ENCODE measurements around the gene ERC2.

The ERC2 gene

DNA sequence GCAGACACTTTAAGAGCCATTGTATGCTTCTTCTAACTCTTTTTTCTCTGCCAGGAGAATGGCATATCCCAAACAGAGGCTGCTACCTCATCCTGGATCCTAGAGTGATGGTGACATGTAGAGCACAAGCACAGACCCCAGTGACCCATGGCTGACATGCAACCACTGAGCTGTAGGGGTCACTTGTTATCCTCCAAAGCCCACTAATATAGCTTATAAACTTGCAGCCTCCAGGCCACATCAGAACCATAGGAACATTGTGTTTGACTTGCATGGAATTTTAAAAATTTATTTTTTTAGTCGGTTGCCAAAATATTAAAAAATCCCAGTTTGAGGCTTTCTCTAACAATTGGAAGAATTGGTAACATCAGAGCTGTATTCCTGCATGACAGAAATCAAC, 698.2 kb downstream of the ERC2 start:
- DNase-seq, result no peak

DNA sequence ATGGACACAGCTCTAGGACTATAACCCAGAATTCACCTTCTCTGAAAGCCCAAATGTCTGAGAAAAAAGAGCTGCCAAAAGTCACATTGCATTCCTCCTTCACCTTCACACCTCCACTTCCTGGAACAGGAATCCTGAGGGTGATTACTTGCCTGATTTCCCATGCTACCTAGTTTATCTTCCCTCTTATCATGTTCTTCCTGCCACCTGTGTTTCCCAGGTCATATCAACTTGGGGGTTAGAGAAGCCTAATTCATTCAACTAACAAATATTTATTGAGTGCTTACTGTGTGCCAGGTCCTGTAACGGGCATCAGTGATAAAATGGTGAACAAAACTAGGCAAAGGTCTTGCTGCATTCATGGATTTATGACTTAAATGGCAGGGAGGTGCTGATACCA, 701.5 kb downstream of the ERC2 start:
- DNase-seq, result no peak

DNA sequence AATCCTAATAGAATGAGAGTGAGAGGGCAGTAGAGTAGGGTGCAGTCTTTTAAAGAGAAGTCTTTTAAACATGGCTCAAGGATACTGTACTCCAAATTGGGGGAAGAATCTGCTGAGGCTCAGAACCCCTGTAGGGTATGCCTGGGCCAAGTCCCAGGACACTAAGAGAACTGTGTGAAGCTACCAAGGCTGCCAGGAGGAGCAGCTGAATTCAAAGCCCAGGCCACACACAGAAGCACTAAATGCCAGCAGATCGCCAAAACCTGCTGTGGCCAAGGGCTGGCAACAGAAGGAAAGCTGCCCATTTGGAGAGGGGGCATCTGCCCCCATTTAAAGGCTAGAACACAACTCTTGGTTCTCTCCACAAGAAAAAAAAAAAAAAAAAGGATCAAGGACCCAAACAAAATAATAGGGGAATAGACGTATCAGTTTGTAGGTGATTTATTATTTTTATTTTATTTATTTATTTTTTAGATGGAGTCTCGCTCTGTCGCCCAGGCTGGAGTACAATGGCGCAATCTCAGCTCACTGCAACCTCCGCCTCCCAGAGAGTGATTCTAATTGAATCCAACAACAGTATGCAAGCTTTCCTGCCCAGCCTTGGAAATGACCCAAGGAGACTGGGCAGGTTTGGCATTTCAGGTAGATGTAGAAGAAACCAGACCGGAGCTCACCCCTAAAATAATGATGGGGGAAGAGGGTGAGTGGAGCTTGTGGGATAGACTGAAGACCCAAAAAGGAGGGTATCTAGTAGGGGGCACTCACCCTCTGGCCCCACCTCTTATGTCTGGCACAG, 702.2 kb downstream of the ERC2 start:
- DNase-seq, result no peak

DNA sequence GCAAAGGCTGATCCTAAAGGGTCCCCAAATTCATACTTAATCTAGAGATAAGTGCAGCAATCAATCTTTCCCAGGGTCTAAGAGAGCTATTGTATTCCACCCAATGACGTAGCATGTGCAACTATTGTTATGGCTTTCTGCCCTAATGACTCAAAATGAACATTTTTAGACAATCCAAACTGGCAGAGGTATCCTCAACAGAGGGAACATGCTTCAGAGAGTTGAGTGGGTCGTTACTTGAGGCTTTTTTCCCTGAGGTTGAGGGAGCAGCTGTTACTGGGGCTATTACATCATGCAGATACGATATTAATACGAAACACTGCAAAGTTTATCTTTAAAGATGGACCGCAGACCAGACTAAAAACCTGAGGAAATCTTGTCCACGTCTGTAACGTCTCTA, 702.9 kb downstream of the ERC2 start:
- DNase-seq, result no peak

DNA sequence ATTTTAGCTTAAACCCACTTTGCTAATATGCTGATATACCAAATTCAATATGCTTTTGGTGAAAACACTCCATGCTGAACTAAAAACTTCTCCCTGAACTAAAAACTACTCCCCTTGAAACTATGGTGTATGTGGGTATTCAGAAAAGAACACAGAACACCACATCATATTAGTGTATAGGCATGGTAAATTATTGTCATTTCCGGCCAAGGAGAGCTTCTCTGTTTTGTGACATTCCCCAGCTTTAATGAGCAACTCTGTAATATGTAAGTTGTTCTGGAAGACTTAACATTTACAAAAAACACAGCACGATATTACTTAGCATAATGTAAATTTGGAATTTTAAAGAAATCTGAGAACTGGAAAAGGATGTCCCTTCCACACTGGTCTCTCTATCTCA, 711.3 kb downstream of the ERC2 start:
- no peak for DNase-seq

DNA sequence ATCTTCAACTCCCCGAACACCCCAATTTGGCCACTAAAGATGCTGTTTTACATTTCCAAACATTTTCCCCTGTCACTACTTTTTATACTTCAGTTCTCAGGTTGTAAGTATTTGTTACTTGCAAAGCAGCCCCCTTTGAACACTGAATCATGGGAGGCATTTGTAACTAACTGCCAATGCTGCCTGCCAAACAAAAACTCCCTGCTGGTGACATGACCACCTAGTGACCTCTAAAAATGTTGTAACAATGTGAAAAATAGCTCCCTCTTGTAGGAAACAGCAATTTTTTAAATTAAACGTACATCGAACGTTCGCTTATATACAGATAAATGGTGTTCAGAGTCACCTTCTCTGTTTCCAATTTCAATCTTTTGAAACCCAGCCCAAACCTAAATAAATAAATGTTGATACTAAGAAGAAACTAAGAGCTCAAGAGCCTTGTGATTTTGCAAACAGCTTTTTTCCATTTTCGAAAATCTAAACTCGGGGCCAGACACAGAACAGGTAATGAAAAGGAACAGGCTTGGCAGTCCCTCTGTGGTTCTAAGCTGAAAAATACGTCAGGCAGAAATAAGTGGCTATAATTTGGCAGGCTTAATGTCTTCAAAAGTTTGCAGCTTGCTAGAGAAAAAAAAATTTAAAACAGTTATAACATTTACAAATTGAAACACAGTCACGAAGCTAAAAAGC, 712.6 kb downstream of the ERC2 start:
- no peak for DNase-seq

DNA sequence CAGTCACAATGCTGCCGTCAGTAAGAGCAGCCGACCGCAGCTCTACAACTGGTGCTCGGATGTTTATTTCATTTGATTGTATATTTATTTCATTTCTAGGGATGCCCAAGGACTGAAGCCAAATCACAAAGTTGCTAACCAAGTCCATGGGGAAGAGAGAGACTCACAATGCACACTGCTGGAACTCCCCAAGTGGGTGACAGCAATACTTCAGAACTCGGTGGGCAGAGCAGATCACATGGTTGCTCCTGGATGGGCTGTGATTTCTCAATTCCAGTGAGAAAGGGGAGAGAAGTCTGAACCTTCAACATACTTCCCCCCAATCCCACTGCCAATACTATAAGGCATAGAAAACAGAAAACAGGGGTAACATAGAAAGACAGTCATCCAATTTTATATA, 715.4 kb downstream of the ERC2 start:
- DNase-seq, result no peak

DNA sequence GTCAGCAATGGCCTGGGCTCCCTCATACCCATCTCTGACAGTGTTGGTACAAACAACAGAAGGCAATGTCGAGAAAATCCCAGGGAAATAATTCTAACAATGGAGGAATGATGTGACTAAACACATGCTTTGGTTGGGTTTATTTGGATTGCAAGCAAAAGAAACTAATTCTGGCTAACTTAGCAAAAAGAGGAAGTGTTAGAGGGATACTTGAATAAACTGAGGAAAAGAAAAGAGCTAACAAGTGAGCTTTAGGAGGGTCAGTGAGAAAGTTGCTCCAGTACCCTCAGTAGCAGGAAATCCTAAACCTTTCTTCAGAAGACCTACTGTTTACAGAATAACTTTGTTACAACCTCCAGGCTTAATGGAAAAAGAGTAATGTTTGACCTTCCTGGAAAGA, 716.5 kb downstream of the ERC2 start:
- no peak for DNase-seq

DNA sequence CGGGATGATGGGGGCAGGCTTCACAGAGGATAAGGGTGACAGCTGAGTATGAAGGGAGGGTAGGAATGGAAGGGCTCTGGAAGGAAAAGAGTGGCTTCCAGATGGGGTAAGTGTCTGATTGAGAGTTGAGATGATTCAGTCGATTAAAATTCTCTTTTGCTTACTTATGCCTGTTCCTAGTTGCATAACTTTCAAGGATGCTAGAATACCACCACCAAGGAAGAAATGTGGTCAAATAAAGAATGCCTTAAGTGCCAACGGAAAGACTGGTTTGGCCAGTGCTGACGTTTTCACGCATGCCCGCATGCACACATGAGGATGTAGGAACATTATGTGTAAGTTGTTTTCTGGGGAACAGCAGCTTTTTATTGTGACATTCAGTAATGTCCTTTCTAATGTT, 717.7 kb downstream of the ERC2 start:
- DNase-seq, result no peak

DNA sequence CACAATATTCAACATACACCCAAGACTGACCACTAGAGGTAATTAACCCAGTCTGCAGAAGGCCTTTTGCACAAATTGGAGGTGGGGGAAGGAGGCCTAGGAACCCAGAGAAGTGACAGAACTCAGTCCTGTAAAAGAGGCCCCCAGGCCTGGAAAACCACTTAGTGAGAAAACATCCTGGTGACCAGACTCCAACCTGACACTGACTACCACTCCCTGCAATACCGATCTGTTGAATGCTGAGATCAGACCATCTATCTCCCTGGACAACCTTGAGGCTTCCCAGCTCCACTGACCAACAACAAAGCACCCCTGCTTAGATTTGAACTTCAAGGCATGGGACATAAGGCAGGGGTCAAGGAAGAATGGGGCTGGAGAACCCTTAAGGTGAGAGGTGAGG, 719.2 kb downstream of the ERC2 start:
- DNase-seq, result no peak

DNA sequence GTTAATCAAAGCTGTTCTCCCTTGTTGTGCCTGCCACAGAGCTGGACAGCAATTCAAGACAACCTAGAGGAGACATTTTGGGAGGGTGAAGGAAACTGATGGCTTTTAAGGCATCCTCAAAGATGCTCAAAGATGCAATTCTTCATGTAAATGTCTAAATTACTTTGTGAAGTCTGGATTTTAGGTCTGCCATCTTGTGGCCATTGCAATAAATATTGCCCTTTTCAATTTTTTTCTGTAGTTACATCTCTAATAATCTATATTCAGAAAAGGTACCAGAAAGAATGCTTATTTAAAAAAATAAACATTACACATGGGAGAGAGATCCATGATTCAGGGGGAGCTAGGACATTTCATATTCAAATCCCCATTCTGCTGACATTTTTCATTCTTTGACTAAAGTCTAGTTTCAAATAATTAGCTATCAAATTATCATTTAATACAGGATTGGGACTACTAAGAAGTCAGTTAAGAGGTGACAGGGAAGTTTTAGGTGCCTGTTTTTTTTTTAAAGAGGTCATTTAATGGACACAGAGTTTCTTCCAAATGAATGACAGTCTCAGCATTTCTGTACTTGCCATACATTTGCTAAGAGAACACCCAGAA, 721.4 kb downstream of the ERC2 start:
- DNase-seq, result no peak

DNA sequence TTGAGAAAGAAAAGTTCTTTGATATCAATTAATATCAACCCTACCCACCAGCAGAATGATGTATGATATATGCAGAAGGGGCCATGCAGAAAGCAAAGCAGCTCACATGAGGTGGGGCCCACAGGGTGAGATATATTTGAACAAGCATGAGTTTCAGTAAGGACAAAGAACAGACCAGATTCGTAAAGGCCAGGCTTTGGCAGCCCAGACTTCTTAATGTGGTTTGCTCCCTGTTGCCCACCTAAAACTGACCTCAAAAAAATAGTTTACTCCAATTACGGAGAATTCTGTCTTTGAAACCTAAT, 725.5 kb downstream of the ERC2 start:
- no peak for DNase-seq

DNA sequence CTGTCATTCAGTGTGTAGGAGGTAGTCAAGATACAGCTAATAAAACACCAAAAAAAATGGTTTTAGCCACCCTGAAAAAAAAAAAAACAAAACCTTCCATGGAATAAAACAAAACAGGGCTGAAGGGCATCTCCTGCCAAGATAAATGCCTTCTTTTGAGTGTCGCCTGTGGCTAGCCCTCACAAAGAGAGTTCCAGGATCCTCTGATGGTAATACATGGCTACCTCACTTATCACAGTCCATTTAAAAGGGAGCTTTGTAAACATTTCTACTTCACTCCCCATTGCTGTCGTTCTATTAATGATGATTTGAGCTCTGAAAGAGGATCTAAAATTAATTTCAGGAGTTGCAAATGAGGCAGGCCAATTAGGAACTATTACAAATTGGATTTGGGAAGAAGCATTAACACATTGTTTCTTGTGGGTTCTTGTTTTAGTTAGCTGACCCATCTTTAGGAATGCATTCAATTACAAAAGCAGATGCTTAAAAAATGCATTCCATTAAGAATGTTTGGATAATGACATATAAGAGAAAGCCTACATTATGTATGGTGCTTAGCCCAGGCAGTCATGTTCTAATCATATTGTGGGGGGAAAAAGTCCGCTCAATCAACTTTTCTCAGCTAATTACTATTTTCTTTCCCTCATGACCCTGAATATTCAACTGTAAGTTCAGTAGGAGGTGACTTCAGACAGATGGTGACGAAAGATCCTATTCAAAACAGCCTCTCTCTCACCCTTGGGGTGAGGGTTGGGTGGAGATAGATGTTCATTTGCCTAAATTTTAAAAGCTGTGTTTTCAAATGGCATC, 726.0 kb downstream of the ERC2 start:
- no peak for DNase-seq

DNA sequence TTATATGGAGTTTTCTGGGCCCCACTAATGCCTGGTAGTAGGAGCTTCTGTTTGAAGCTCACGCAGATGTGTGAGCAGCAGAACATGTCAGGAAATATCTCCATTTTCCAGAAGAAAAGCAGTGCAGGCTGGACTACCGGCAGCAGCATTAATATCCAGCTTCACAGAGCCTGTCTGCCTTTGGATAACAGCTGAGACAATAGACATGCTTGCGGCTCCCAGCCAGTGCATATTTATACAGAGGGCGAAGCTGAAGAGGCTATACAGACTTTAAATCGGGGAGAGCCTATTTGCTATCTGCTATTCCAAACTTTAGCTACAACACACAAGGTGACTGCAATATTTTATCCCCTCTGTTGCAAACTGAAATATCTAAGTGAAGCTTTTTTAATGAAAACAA, 731.1 kb downstream of the ERC2 start:
- DNase-seq, result no peak

DNA sequence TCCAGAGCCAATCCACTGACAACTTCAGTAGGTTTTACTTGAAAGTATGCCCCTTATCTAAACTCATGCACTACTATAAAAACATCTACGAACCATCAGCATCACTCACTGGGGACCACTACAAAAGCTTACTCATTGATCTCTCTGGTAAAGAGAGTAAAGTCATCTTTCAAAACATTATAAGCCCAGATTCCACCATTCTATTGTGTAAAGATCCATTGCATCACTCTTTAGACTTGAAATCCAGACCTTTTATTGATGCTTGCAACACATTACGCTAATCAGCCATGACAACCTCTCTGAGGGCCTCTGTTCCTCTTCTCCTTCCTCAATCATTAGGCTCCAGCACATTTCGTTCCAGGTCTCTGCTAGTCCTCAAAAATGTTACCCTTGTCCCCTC, 732.3 kb downstream of the ERC2 start:
- DNase-seq, result no peak

DNA sequence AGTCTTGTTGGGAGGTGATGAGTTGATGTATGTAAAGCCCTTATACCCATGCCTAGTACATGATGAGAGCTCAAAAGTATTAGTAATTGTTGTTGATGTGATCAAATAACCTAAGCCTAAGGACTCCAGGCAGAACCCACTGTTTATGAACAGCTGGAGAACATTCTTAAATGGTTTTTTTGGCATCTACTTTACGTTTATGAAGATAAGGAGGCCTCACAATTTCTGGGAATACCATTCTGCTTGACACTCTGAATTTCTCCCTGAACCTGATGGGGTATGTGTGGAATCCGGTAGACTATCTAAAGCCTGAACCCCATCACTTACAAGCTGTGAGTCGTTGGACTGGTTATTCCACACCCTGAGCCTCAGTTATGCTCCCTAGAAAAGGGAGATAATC, 736.5 kb downstream of the ERC2 start:
- DNase-seq, result no peak

DNA sequence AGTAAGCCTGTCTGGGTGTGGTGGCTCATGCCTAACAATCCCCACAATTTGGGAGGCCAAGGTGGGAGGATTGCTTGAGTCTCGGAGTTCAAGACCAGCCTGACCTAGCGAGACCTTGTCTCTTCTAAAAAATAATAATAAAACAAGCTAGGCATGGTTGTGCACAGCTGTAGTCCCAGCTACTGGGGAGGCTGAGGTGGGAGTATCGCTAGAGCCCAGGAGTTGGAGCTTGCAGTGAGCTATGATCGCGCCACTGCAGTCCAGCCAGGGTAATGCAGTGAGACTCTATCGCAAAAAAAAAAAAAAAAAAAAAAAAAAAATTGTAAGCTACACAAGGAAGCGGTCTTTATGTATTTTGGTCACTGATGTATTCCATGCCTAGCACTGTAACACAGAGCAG, 738.7 kb downstream of the ERC2 start:
- no peak for DNase-seq

DNA sequence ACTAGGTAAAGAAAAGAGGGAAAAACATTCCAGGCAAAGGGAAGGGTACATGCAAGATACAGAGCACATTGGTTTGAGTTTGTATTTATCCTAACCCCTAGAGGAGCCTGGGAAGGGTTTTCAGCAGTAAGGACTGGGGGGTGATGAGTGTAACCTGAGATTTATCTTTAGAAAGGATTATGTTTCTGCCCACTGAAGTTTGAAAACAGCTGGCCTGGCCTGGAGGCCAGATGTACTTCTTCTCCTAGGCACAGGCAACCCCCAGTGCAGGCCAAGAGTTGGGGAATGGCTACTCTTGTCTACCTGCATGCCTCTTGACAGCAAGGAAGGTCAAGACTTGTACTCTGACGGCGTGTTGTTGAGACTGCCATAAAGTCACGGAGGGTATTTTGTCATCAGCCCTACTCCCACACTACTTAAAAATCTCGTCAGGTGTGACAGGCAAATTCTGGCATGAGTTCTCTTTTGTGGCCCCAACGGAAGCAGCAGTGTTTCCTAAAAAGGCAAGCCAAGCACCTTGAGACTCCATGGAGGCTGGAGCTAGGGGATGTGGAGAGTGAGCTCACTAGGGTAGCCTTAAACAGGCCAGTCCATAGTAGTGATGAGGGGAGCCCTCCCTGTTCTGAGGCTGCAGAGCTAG, 739.7 kb downstream of the ERC2 start:
- DNase-seq, result no peak

DNA sequence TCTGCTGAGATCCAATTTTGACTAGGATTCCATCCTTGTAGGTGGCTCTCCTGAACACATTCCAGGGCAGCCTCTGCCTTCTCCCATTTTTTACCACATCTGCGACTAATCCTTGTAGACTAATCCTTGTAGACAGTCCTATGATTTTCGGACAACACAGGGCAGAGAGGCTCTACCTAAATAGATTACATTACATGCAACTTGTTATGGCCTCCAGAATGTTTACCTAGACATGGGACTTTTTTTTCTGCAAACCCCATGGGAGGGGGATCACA, 741.8 kb downstream of the ERC2 start:
- DNase-seq, result no peak

DNA sequence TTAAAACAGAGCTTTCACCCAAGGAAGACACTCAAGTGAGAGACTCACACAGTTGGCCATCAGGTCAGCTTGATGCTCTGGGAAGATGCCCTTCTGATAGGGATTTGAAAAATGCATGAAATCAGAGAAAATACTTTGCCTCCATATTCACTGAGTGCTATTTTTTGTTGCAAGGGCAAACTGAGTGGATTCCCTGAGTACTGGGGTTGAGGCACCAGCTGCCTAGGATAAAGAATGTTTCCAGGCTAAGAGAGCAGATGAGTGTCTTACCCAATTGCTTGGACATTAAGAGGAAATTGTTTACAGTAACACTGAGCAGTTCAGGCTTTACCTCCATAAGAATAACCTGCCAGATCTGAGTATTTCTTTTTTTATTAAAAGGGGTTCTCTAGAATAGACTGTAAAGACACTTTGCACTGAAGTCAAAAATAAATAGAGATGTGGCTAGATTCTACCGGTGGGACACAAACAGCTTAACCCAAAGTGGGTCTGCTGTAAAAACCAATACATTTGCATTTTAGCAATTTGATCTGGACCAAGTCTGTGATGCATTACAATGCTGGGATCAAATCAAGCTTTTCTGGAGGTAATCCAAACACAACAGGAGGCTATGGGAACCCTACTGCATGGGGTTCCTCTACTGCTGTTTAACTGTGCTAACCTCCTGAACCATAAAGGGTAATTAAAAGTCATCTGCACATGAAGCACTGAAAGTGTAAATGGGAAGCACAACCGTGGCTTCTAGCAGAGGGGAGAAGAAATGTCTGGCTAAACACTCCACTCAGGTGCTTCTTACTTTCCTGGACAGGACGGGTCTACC, 742.4 kb downstream of the ERC2 start:
- no peak for DNase-seq

DNA sequence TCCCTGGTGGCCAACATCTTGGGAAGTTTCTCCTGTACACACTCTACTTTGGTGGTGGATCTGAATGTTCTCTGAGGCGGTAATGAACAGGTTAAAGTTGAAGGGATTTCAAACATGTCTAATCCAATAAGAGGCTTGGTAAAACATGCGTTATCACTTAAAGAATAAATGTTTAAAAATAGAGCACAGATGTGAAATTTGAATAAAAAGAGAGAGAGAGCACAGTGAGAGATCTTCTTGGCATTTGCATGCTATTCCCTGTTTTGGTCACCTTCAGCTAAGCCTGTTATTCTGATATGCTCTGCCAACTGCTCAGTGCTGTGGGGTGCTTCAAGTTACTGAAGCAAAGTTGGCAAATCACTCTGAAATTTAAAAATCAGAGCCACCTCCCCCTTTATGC, 743.4 kb downstream of the ERC2 start:
- no peak for DNase-seq

DNA sequence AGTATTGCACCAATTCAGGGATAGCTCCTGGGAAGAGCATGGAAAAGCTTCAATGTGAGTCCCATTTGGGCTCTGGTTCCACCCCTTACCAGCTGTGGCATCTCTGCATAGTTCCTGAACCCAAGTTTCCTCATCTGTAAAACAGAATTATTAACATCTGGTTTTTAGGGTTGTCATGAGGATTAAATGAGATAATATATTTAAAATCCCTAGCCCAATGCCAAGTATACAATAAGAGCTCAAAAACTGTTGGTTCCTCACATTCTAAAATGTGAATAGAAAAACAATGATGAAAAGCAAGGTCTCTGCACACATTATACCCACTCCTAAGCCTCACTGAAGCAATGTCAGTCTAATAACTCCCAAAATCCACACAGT, 743.9 kb downstream of the ERC2 start:
- no peak for DNase-seq
